Neural cell (in vitro differentiated cells): ENCODE results near the gene DCTD.

ENCODE experiments used
- CTCF ChIP-seq: fragments of 450-650 bp; IDR thresholded peaks from 2 replicates; pipeline ENCODE4 v1.5.1; 2014; ENCODE audit warnings: antibody characterized with exemption, mild to moderate bottlenecking, moderate library complexity; ENCODE audit not compliant: poor library complexity, severe bottlenecking
- EP300 ChIP-seq: fragments of 450-650 bp; conservative IDR thresholded peaks from 2 replicates; pipeline ENCODE4 v1.6.1; 2014; ENCODE audit warnings: antibody characterized with exemption, mild to moderate bottlenecking, moderate library complexity; ENCODE audit not compliant: poor library complexity, severe bottlenecking
- EZH2 ChIP-seq: fragments of 200-600, 300-800 bp; shearing (Covaris generic), sonication (generic); IDR thresholded peaks from 2 replicates; pipeline ENCODE4 v1.6.1; 2014; ENCODE audit warnings: antibody characterized with exemption, low read length, borderline replicate concordance, mild to moderate bottlenecking; ENCODE audit not compliant: insufficient read depth, poor library complexity, severe bottlenecking
- MXI1 ChIP-seq: fragments of 450-650 bp; conservative IDR thresholded peaks from 2 replicates; pipeline ENCODE4 v1.6.1; 2014; ENCODE audit warnings: antibody characterized with exemption, mild to moderate bottlenecking; ENCODE audit not compliant: poor library complexity, severe bottlenecking
- POLR2AphosphoS5 ChIP-seq: IDR thresholded peaks from 2 replicates; pipeline ENCODE4 v1.6.1; 2012
- RAD21 ChIP-seq: fragments of 450-650 bp; conservative IDR thresholded peaks from 2 replicates; pipeline ENCODE4 v1.6.1; 2014; ENCODE audit warnings: antibody characterized with exemption, mild to moderate bottlenecking, moderate library complexity
- REST ChIP-seq: IDR thresholded peaks from 2 replicates; pipeline ENCODE4 v1.6.1; 2012; ENCODE audit warnings: borderline replicate concordance
- SMC3 ChIP-seq: fragments of 450-650 bp; conservative IDR thresholded peaks from 2 replicates; pipeline ENCODE4 v1.6.1; 2014; ENCODE audit warnings: antibody characterized with exemption, mild to moderate bottlenecking, moderate library complexity; ENCODE audit not compliant: poor library complexity
- TAF1 ChIP-seq: IDR thresholded peaks from 2 replicates; pipeline ENCODE4 v1.6.1; 2012; ENCODE audit warnings: low read depth

- TF ChIP-seq EZH2 = no peak
- TF ChIP-seq CTCF = no peak
- no peak for TF ChIP-seq REST
- no peak for TF ChIP-seq RAD21
- no peak for TF ChIP-seq POLR2AphosphoS5
- no peak for TF ChIP-seq EP300
- TF ChIP-seq TAF1 = no peak
- no peak for TF ChIP-seq SMC3
- TF ChIP-seq MXI1 = no peak
These were observed 12.1 kb downstream of the DCTD start for GRCh38 chr4:182905038-182905437.
